GM12878 (cell line): Measurements from ENCODE around the gene PRF1. TPM values are rescaled to one million over a fixed set of nuclear protein-coding genes. Genes with fewer than 3 reads are reported as not detected.

ENCODE experiments used
- ATAC-seq: fragments of 200-7000 bp; cut with Tn5 transposase; 3 replicates; pipeline ENCODE4 v1.9.1; 2020; ENCODE audit warnings: mild to moderate bottlenecking, moderate library complexity
- BruUV-seq: library from RNA; stranded (reverse); fragments of 400-500 nt; replicated peaks from 2 replicates; lab custom pipeline; 2021; lab: Mats Ljungman, UMichigan
- CTCF ChIA-PET: fragments of 300-600 bp; sonication (Branson Sonifier 250); formaldehyde crosslinking; extraction: SDS; loops from one replicate; lab custom pipeline; 2021; ENCODE audit warnings: inconsistent platforms; lab: Yijun Ruan, JAX
- POLR2A ChIA-PET: fragments of 350-600 bp; formaldehyde crosslinking; extraction: SDS; loops from one replicate; lab custom pipeline; 2021; ENCODE audit warnings: inconsistent platforms; lab: Charles Lee
- RAD21 ChIA-PET: fragments of 300-600 bp; sonication (Branson Sonifier 250); formaldehyde crosslinking; loops from one replicate; lab custom pipeline; 2023; ENCODE audit warnings: antibody characterized with exemption; ENCODE audit not compliant: unreplicated experiment; lab: Charles Lee
- SMC1A ChIA-PET: fragments of 300-600 bp; sonication (Branson Sonifier 250); formaldehyde crosslinking; loops from one replicate; lab custom pipeline; 2023; ENCODE audit not compliant: unreplicated experiment, uncharacterized antibody; lab: Charles Lee
- DNase-seq: peaks from one replicate; pipeline ENCODE4 v3.0.0-alpha.2; 2011; ENCODE audit warnings: low read depth, low spot score
- FAIRE-seq: peaks from 3 replicates; lab custom pipeline; 2011; peaks lifted over from hg19 to GRCh38; lab: Jason Lieb, UNC
- H2AFZ ChIP-seq: 2 replicates; pipeline ENCODE4 v1.6.0; 2011; ENCODE audit warnings: low read depth, low read length, control low read depth; ENCODE audit not compliant: control insufficient read depth
- H3K27ac ChIP-seq: 2 replicates; pipeline ENCODE4 v1.5.1; 2011; ENCODE audit warnings: control low read depth; ENCODE audit not compliant: control insufficient read depth, insufficient read depth
- H3K27me3 ChIP-seq, 2 experiments: replicated peaks in 1 of 2; 2 replicates each; pipeline versions ENCODE4 v1.6.0 to v1.6.1; 2011; ENCODE audit warnings: low read length in 1 of 2; ENCODE audit not compliant: control insufficient read depth in 2 of 2, insufficient read depth in 2 of 2
- H3K36me3 ChIP-seq, 2 experiments: 2 replicates each; pipeline ENCODE4 v1.5.1; 2011; ENCODE audit warnings: low read length in 1 of 2; ENCODE audit not compliant: control insufficient read depth in 2 of 2, insufficient read depth in 2 of 2
- H3K4me1 ChIP-seq: 2 replicates; pipeline ENCODE4 v1.6.1; 2011; ENCODE audit warnings: mild to moderate bottlenecking, low read length, moderate library complexity, mixed read lengths; ENCODE audit not compliant: control insufficient read depth, insufficient read depth
- H3K4me2 ChIP-seq: 2 replicates; pipeline ENCODE4 v1.6.0; 2011; ENCODE audit warnings: control low read depth; ENCODE audit not compliant: control insufficient read depth, insufficient read depth
- H3K4me3 ChIP-seq: fragments of 200-600 bp; sonication (generic); 2 replicates; pipeline ENCODE4 v1.5.1; 2016
- H3K79me2 ChIP-seq: 2 replicates; pipeline ENCODE4 v1.6.0; 2011; ENCODE audit warnings: low read length; ENCODE audit not compliant: control insufficient read depth, insufficient read depth
- H3K9ac ChIP-seq: 2 replicates; pipeline ENCODE4 v1.8.0; 2011; ENCODE audit warnings: low read length, control low read depth, mixed read lengths; ENCODE audit not compliant: control insufficient read depth, insufficient read depth
- H3K9me3 ChIP-seq: replicated peaks from 3 replicates; pipeline ENCODE4 v1.5.1; 2011; ENCODE audit warnings: mild to moderate bottlenecking, low read length; ENCODE audit not compliant: control insufficient read depth, insufficient read depth
- H4K20me1 ChIP-seq: 2 replicates; pipeline ENCODE4 v1.6.0; 2011; ENCODE audit not compliant: control insufficient read depth, insufficient read depth
- ATF2 ChIP-seq: IDR thresholded peaks from 2 replicates; pipeline ENCODE4 v1.6.1; 2012; ENCODE audit warnings: low read length, inconsistent platforms
- BACH1 ChIP-seq: fragments of 450-650 bp; IDR thresholded peaks from 2 replicates; pipeline ENCODE4 v1.6.1; 2017; ENCODE audit warnings: mild to moderate bottlenecking, borderline replicate concordance
- CTCF ChIP-seq, 3 experiments: IDR thresholded peaks in 2 of 3; conservative IDR thresholded peaks in 1 of 3; 2 replicates each; pipeline ENCODE4 v1.5.1; 2011; ENCODE audit warnings: low read depth in 3 of 3, low read length in 3 of 3, mild to moderate bottlenecking in 3 of 3, control low read depth in 2 of 3, moderate library complexity in 2 of 3, inconsistent platforms in 1 of 3, mixed read lengths in 1 of 3; ENCODE audit not compliant: control insufficient read depth in 2 of 3, insufficient read depth in 1 of 3; ENCODE audit errors: extremely low read depth in 1 of 3
- HDAC6 ChIP-seq: fragments of 200-600 bp; sonication (generic); IDR thresholded peaks from one replicate; pipeline ENCODE4 v1.8.0; 2017; ENCODE audit warnings: antibody characterized with exemption; ENCODE audit not compliant: unreplicated experiment
- IRF3 ChIP-seq: fragments of 450-650 bp; IDR thresholded peaks from 2 replicates; pipeline ENCODE4 v1.6.1; 2014; ENCODE audit warnings: mild to moderate bottlenecking
- NFYA ChIP-seq: IDR thresholded peaks from 2 replicates; pipeline ENCODE4 v1.6.1; 2011; ENCODE audit warnings: low read depth, mild to moderate bottlenecking, low read length, improper control_type of control experiment, borderline replicate concordance
- RB1 ChIP-seq: fragments of 450-650 bp; formaldehyde crosslinking; IDR thresholded peaks from 2 replicates; pipeline ENCODE4 v1.6.1; 2017; ENCODE audit warnings: mild to moderate bottlenecking, borderline replicate concordance
- SIN3A ChIP-seq: IDR thresholded peaks from 2 replicates; pipeline ENCODE4 v1.6.1; 2012; ENCODE audit warnings: low read depth, low read length, improper control_type of control experiment
- SREBF1 ChIP-seq: IDR thresholded peaks from 2 replicates; pipeline ENCODE4 v1.6.1; 2012; ENCODE audit warnings: mild to moderate bottlenecking, low read length
- ZZZ3 ChIP-seq: IDR thresholded peaks from 2 replicates; pipeline ENCODE4 v1.6.1; 2011; ENCODE audit warnings: low read depth; ENCODE audit not compliant: control insufficient read depth, insufficient read length
- WGBS: methylation state at CpG from one replicate; pipeline ENCODE4 v1.1.6; 2016; ENCODE audit warnings: low lambda C conversion rate; ENCODE audit not compliant: insufficient replicate concordance, insufficient coverage; ENCODE audit errors: missing lambda C conversion rate; 5-methylcytosine and 5-hydroxymethylcytosine counted together
- in situ Hi-C: fragments of 300-500 bp; cut with MboI; formaldehyde crosslinking; loops from 9 replicates; pipeline ENCODE4 v1.14.3; 2018; ENCODE audit warnings: mixed read lengths
- intact Hi-C: fragments of 100-400 bp; cut with micrococcal nuclease; formaldehyde crosslinking; loops from one replicate; pipeline ENCODE4 v1.14.2; 2022; ENCODE audit not compliant: unreplicated experiment
- polyA plus RNA-seq, 11 experiments: library from polyadenylated mRNA; depleted of rRNA in 4 of 11; unstranded in 6 of 11; stranded (reverse) in 5 of 11; fragments of >200 nt; fragmentation: Nextera tagmentation in 4 of 11; fragmentation: Illumina TruSeq in 1 of 11; extraction: Ambion mirVana in 4 of 11; extraction: Trizol in 1 of 11; gene quantifications; 1 replicate in 1 of 11; 2 replicates in 10 of 11; pipeline versions ENCODE4 v1.2.1 to v1.2.3, GENCODE V29; 2011 to 2016; ENCODE audit warnings: inconsistent platforms in 2 of 11, missing spikeins in 2 of 11, low read depth in 1 of 11
- total RNA-seq, 4 experiments: library from RNA; depleted of rRNA in 3 of 4; stranded (reverse); fragments of >200 nt in 3 of 4; fragmentation: Illumina TruSeq in 1 of 4; extraction: Trizol in 1 of 4; gene quantifications; 2 replicates each; pipeline versions ENCODE4 v1.2.1 to v1.2.3, GENCODE V29; 2013 to 2021

PRF1 gene
- total and polyA plus RNA-seq, 10 of the 15 experiments (the other 5 are each of a cell fraction or from before 2014, with no cell fraction given), result 0.84 to 15.7 (median 1.3) TPM

- SMC1A ChIA-PET, result no interaction called here
- no peak overlapping the region for H3K27ac ChIP-seq
- H3K4me2 ChIP-seq, result no peak overlapping the region
- TF ChIP-seq ZZZ3 (no peak), IRF3 (no peak), CTCF (IDR thresholded peaks at IDR 0.05 in 2 of 3, conservative IDR thresholded peaks at IDR 0.05 in 1 of 3; ENCODE audit: control insufficient read depth in 2 of 3, extremely low read depth in 1 of 3, insufficient read depth in 1 of 3, low read depth in 3 of 3, low read length in 3 of 3) (no peak), SIN3A (no peak), NFYA (no peak), HDAC6 (no peak), SREBF1 (no peak), RB1 (no peak), ATF2 (no peak), BACH1 (no peak)
- TF ChIP-seq, all 136 proteins: peak for 0
- no peaks in the 10 kb centered on the region for H3K27me3 ChIP-seq
- no TSS peak for BruUV-seq
- ChIA-PET CTCF (no interaction called here), POLR2A (no interaction called here), RAD21 (no interaction called here)
- no peaks in the 10 kb centered on the region for H3K36me3 ChIP-seq
- intact Hi-C loops, result no loop called here
- in situ Hi-C loops, result no loop called here
- H2AFZ ChIP-seq, result no peak overlapping the region
- FAIRE-seq (no peak), ATAC-seq (no peak), DNase-seq (no peak)
- no peak overlapping the region for H3K4me3 ChIP-seq
- no peaks in the 10 kb centered on the region for H3K79me2 ChIP-seq
- 43% methylated on average over 4 of the region's 4 CpGs for WGBS
- H3K9ac ChIP-seq, result no peak overlapping the region
- H3K4me1 ChIP-seq, result no peaks in the 10 kb centered on the region
- H4K20me1 ChIP-seq, result no peaks in the 10 kb centered on the region
- H3K9me3 ChIP-seq, result no peaks in the 10 kb centered on the region
Observed at GRCh38 chr10:70607936-70608335, 5.4 kb upstream of the PRF1 start.
